Daoy (cell line): ENCODE data around the gene PTPRG. TPM values are rescaled to one million over a fixed set of nuclear protein-coding genes. Genes with fewer than 3 reads are reported as not detected.

Experiments used
- DNase-seq: peaks from one replicate; pipeline ENCODE4 v3.0.0-alpha.2; 2015; ENCODE audit warnings: low read depth
- total RNA-seq: library from RNA; depleted of rRNA; stranded (reverse); fragments of >200 nt; shearing (Covaris generic); gene quantifications from 2 replicates; pipeline ENCODE4 v1.2.3, GENCODE V29; 2014

The PTPRG gene
- total RNA-seq, 1 experiment from 2014 or later: 9.1 TPM

DNA sequence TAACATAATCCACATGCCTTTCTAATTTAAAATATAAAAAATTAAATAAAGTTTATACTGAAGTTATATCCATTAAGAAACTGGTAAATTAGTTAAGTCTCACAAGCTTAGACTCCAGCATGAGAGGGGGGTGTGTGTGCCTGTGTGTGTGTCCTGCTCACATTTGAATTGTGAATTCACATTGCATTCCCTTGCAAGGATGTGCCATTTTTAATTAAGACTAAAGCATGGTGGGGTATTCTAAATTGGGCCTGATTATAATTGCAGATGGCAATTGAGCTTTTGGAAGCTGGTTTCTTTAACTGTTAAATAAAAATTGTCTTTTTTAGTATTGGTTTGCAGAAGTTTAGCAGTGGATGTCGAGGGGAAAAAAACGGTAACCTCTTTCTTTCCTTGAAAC lies 56.9 kb downstream of the PTPRG start:
- DNase-seq: no peak

- DNase-seq: no peak
Measured at GRCh38 chr3:61618871-61619270, 57.5 kb downstream of the PTPRG start.

- DNase-seq: no peak
Measured at GRCh38 chr3:61620073-61620472, 58.7 kb downstream of the PTPRG start.

GRCh38 chr3:61624300-61624699 lies 62.9 kb downstream of the PTPRG start:
- DNase-seq: no peak

DNA sequence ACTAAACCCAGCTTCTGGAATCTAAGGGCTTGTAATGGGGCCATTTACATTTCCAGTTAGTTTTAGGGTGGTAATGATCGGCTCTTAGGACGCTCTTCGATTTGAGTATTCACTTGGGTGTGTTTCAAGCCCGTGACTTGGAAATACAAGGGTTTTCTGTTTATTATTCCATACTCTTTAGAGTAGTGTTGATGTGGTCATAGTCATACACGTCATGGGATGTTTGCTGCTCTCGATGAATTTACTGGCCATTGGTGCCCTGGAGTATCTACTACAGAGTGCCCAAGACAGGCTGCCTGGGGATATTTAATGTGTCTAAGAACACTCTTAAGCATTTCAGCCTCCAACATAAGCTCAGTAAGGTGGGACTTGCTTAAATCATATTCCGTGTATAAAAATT lies 64.1 kb downstream of the PTPRG start:
- DNase-seq: no peak

DNA sequence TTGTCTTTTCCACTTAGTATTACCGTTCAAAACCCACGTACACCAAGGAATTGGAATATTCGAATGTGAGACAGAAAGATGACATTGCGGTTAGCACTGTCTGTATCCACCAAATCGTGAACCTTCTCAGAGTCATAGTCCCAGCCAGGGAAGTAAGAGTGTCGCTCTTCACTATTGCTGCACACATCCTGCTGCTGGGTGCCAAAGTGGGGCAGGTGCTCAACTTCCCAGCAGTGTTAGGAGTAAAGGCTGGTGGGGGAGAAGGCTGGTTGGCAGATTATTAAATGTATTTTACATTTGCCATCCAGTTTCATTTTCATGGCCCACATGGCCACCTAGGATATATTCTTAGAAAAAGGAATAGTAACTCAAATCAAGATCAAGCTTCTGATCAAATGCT lies 65.1 kb downstream of the PTPRG start:
- DNase-seq: no peak

- peak; percentile 84 for DNase-seq
Measured at GRCh38 chr3:61627768-61628185, 66.4 kb downstream of the PTPRG start.

DNA sequence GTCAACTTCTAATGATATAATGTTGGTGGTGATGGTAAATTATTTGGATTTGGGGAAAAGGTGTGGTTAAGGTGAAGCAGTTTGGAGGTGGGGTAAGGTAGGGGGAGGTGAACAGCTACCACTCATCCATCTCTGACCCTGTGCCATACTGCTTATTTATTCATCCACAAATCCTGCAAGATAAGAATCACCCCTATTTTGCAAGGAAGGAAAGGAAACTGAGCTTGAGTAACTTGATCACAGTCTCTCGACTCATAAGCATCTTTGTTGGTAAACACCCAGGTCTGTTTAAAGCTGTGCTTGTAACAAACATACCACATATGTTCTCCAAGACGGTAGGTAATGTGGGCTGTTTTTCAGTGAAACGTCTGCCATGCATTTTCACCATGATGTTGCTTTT lies 67.3 kb downstream of the PTPRG start:
- no peak for DNase-seq

- DNase-seq: no peak
Measured at GRCh38 chr3:61629442-61629841, 68.1 kb downstream of the PTPRG start.

DNA sequence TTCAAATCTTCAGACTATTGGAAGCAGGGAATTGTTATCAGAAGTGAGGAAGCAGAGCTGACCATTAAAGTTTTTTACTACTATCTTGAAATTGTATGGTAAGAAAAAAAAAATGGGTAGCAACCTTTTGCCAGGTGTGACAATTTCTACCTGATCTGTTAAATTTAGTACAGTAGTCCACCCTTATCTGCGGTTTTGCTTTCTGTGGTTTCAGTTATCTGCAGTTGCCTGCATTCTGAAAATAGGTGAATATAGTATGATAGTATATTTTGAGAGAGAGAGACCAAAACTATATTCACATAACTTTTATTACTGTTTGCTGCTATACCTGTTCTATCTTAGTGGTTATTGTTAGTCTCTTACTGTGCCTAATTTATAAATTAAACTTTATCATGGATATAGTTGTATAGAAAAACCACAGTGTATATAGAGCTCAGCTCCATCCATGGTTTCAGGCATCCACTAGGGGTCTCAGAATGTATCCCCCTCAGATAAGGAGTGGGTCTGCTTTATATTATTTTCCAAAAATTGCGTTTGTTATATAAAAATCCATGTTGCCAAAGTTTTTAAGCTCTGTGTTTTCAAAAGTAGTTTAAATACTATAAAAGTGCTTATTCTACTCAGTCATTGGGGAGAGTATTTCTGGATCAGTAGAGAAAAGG lies 69.9 kb downstream of the PTPRG start:
- DNase-seq: no peak

GRCh38 chr3:61632568-61633175 lies 71.3 kb downstream of the PTPRG start:
- peak; percentile 13 for DNase-seq

DNA sequence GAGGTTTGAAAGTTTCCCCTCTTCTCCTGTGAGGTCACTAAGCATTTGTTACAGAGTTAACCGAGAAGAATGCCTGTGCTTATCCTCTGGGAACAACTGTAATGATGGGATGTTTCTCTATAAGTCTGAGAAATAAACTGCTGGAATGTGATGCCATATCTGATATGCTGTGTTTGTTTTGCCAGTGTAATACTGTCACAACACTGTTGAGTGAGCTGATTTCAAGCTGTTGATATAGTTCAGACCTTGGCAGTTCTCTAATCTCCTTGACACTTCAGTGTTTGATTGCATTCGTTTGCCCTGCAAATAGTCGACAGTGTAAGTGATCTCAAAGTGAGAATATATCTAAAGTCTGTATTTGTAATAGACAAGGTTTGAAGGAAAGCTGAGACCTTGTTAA lies 73.3 kb downstream of the PTPRG start:
- no peak for DNase-seq

DNA sequence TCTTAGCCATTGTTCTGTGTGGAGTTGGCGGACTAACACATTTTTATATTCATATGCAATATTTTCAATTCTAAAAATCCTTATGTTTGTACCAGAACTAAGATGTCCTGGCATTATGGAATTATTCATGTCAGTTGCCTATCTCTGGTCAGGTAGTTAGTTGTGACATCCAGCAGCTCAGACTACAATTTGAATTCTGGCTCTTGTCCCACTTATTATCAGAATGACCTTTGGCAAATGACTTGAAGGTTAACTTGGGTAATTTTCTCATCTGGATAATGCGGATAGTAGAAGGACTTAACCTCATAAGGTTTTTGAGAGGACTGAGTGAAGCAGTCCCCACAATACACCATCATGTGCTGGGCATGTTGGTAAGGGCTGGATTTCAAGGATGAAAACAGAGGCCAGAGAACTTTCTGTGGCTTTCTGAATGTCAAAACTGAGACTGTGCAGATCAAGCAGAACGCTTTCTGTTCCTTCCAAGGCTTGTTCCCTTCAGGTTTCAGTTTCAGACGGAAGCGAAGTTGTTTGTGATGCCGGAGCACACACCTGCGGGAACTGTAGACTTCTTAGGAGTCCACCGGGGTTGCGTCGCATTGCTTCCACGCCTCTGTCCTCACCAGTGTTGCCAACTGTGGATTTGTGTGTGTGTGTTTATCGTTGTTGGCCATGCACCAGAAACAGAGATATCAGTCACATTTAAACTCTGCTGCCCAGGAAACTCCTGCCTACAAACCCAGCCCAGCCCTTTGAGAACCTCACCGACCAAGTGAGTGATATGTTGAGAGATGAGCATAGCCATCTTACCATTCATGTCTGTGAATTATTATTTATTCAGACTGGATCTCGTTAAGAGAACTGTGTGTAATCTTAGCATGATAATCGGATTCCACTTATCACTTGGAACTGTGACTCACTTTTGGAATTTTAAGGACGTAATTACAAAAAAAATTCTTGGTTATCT lies 76.0 kb downstream of the PTPRG start:
- no peak for DNase-seq

GRCh38 chr3:61638741-61639140 lies 77.4 kb downstream of the PTPRG start:
- DNase-seq: no peak

DNA sequence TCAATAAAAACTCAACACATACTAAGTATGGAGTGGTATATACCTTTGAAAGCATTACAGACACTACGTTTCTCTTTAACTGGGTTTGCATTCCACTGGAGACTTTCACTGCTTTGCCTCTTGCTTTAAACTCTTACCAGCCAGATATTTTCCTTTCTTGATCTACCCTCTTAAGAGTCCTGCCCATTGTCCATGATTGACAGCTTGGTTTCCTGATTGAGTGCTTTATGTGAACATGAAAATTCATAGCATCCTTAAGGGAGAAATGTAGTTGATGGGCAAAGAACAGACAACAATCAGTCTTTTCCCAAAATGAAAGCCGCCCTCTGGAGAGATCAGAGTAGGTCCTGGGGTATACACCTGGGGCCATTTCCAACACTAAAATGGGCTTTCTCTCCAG lies 78.6 kb downstream of the PTPRG start:
- DNase-seq: no peak

GRCh38 chr3:61645148-61645547 lies 83.8 kb downstream of the PTPRG start:
- DNase-seq: no peak

DNA sequence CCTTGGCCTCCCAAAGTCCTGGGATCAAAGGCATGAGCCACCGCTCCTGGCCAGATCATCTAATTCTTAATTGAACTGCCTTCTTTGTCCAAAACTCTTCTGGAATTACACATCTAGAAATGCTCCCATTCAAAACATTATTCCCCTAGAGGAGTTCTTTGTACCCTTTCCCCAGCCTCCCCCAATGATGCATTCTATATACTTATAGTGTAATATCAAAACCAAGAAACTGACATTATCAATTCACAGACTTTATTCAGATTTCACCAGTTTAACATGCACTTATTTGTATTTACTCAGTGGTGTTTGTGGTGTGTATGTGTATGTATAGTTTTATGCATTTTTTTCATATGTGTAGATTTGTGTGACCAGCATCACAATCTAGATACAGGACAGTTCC lies 85.0 kb downstream of the PTPRG start:
- DNase-seq: no peak

GRCh38 chr3:61646851-61647525 lies 85.6 kb downstream of the PTPRG start:
- DNase-seq: no peak

DNA sequence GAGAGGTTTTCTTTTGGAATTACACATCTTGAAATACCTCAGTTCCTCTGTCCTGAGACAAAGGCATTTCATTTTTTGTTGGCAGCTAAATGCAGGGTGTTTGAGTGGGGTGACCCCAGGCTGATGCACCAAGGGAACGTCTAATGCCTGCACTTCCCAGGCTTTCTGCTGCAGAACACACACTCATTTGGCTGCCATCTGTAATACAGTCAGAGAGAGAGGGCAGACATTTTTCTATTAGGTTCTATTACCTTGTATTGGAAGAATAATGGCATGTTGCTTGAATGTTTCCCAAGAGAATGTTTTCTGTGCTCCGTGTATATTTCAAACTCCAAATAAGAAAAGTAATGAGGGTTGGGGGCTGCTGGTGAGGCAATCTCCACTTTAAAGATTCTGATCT lies 87.1 kb downstream of the PTPRG start:
- no peak for DNase-seq

- no peak for DNase-seq
Measured at GRCh38 chr3:61649381-61650170, 88.2 kb downstream of the PTPRG start.

- no peak for DNase-seq
Measured at GRCh38 chr3:61650276-61650675, 88.9 kb downstream of the PTPRG start.
